HG03196 (cell line): ENCODE results near the gene ARHGEF37.
"Not testable (repeated sequence)": the region's sequence is repeated elsewhere in the genome, so short reads cannot be mapped to it uniquely, and the experiment has no call there.

Experiments
- ATAC-seq: cut with Tn5 transposase; IDR thresholded peaks from one replicate; pipeline ENCODE4 v1.9.1; 2021; ENCODE audit not compliant: unreplicated experiment

ARHGEF37 gene

DNA sequence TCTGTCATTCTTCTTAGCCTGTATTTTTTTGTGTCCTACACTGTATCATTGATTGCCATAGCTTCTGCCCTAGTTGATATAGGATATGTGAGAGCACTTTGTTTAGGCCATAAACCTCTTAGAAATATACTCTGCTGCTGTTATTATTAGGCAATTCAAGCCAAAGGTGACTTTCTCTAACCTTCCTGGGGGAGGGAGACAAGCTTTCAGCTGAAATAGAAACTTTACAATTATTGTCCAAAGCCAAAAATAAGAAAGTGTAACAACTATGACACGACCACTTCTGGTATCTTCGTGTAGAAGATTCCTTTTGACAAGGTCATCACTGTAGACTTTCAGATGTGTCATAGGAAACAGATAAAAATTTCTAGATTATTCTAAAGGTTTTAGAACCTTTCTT, 17.8 kb upstream of the ARHGEF37 start:
- no peak for ATAC-seq

- ATAC-seq: peak; percentile 85
Measured at GRCh38 chr5:149564542-149565140, 16.7 kb upstream of the ARHGEF37 start.

- ATAC-seq: no peak
Measured at GRCh38 chr5:149567226-149567625, 14.1 kb upstream of the ARHGEF37 start.

GRCh38 chr5:149572170-149572569, 9.1 kb upstream of the ARHGEF37 start:
- ATAC-seq: no peak

DNA sequence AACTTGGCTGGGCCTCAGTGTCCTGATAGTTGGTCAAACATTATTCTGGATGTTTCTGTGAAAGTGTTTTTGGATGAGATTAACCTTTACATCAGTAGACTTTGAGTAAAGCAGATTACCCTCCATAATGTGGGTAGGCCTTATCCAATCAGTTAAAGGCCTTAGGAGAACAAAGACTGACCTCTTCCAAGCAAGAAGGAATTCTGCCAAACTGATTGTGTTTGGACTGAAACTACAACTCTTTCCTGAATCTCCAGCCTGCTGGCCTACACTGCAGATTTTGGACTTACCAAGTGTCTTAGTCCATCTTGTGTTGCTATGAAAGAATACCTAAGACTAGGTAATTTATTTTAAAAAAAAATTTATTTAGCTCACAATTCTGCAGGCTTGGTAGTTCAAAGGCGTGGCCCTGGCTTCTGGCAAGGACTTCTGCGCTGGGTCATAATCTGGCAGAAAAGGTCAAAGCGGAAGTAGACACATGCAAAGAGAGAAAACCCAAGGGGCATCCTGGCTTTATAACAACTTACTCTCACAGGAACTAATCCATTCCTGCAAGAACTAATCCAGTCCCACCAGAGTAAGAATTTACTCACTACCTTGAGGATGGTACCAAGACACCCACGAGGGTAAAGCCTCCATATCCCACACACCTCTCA, 8.6 kb upstream of the ARHGEF37 start:
- no peak for ATAC-seq

GRCh38 chr5:149575131-149575530, 6.2 kb upstream of the ARHGEF37 start:
- no peak for ATAC-seq

DNA sequence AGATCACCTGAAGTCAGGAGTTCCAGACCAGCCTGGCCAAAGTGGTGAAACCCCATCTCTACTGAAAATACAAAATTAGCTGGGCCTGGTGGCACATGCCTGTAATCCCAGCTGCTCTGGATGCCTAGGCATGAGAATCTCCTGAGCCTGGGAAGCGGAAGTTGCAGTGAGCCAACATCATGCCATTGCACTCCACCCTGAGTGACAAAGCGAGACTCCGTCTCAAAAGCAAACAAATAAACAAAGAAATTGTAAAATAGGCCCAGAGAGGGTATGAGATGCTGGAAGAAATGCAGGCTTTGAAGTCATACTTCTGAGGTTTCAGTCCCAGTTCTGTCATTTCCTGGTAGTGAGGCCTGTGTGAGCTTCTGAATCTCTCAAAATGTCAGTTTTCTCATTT, 5.3 kb upstream of the ARHGEF37 start:
- ATAC-seq: no peak

DNA sequence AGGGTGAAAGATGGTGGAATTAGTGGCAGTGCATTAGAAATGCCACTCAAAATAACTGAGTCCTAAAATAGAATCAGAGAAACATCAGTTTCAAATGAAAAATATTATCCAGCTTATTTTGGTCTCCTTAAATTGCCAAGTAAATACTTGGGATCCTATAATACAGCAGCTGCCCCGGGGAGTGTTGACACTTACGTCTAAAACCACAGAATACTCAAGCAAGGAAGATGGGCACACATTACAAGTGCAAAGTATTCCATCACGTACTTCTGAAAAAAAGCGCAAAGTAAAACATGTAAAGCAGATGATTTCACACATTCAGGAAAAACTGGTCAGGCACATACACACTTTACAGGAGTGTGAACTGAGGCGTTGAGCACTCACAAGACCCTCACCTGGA, 2.4 kb upstream of the ARHGEF37 start:
- ATAC-seq: no peak

- ATAC-seq: no peak
Measured at GRCh38 chr5:149580808-149581191, 498 bp upstream of the ARHGEF37 start.

- no peak for ATAC-seq
Measured at GRCh38 chr5:149581931-149582768, 852 bp downstream of the ARHGEF37 start.

- no peak for ATAC-seq
Measured at GRCh38 chr5:149583394-149583793, 2.1 kb downstream of the ARHGEF37 start.

DNA sequence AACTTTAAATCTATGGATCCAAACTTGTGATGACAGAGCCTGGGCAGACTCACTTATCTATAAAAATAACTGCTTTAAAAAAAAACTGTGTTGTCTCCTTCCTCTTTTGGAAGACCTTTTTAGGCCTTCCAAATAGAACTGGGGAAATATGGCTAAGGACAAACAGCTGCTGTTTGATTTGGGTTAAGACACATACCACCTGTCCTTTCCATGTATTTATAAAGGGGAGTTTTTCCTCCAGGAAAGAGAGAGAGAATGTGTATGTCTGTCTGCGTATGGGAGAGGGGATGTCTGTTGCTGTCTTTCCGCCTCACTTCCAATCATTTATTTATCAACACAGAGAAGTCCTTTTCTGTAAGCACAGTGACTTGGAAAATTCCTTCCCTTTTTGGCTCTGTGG, 2.8 kb downstream of the ARHGEF37 start:
- no peak for ATAC-seq

DNA sequence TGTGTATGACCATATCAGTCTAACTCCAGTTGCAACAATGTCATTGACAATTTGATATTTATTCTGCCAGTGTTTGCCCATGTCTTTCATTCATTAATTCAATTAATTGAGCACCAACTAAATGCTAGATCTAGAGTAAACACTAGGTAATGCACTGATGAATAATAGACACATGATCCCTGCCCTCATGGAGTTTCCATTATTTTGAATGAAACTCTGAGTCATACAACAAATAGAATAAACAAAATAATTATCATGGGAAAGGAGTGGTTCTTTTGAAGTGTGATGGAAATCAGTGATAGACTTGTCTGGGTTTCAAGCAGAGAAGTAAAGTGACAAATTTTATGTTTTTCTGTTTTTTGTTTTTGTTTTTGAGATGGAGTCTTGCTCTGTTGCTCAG, 4.6 kb downstream of the ARHGEF37 start:
- ATAC-seq: no peak

GRCh38 chr5:149586708-149587318, 5.5 kb downstream of the ARHGEF37 start:
- ATAC-seq: no peak

DNA sequence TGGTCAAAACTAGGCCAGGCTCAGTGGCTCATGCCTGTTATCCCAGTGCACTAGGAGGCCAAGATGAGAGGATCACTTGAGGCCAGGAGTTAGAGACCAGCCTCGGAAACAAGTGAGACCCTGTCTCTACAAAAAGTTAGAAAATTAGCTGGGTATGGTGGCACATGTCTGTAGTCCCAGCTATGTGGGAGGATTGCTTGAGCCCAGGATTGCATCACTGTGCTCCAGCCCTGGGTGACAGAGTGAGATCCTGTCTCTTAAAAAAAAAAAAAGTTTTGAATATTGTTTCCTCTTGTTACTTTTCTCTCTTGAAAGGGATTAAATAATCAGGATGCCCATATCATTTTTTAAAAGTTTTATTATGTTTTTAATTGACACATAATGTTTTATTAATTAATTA, 7.6 kb downstream of the ARHGEF37 start:
- no peak for ATAC-seq

- ATAC-seq: no peak
Measured at GRCh38 chr5:149593370-149593769, 12.1 kb downstream of the ARHGEF37 start.

- no peak for ATAC-seq
Measured at GRCh38 chr5:149594206-149594895, 13.1 kb downstream of the ARHGEF37 start.

GRCh38 chr5:149595105-149595504, 13.8 kb downstream of the ARHGEF37 start:
- ATAC-seq: not testable (repeated sequence)

GRCh38 chr5:149596712-149597111, 15.4 kb downstream of the ARHGEF37 start:
- no peak for ATAC-seq

- no peak for ATAC-seq
Measured at GRCh38 chr5:149597618-149598017, 16.3 kb downstream of the ARHGEF37 start.

GRCh38 chr5:149598234-149598633, 16.9 kb downstream of the ARHGEF37 start:
- ATAC-seq: not testable (repeated sequence)
